Hematopoietic multipotent progenitor cell treated with erythropoietin and hydrocortisone succinate and interleukin-3 and kit ligand, for 17 days (in vitro differentiated cells): ENCODE results near the gene APEX2.
A peak's percentile ranks its signal among the peaks of the same experiment; 100 is the strongest.
"Not testable (repeated sequence)": the region's sequence is repeated elsewhere in the genome, so short reads cannot be mapped to it uniquely, and the experiment has no call there.

Experiments used
- DNase-seq: peaks from one replicate; pipeline ENCODE4 v3.0.0-alpha.2; 2015; ENCODE audit warnings: low spot score

APEX2 gene

DNA sequence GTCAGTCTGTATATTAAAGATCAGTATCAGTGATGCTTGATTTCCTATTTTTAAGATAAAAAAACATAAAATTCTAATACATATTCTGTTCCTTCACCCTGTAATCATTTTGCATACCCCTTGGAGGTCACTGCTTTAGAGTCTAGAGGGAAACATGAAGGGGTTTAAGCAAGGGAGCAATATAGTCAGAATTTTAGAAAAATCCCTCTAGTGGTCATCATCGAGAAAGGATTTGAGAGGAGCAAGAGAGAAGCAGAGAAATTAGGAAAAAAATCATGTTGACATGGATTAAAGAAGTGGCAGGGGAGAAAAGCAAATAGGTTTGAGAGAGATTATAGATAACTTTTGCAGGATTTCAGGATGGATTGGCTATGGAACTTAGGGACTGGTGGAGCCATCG lies 11.1 kb downstream of the APEX2 start:
- peak; percentile 43 for DNase-seq

DNA sequence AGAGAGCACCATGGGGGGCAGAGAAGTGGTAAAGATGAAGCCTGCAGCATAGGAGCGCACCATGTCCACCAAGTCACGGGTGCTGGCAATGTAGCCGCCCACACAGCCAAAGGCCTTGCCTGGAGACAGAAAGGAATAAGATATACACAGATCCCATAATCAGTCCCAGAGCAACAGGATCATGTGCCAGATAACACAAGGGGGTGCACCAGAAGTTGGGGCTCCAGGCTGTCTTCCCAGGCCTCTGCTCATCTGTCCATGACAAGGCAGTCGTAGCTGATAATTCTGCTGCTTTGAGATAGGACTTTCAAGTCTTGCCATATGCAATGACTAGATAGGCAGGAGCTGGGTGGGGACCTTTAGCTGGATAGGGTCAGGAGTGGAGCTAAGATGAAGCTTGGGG lies 14.7 kb downstream of the APEX2 start:
- DNase-seq: peak; percentile 91

DNA sequence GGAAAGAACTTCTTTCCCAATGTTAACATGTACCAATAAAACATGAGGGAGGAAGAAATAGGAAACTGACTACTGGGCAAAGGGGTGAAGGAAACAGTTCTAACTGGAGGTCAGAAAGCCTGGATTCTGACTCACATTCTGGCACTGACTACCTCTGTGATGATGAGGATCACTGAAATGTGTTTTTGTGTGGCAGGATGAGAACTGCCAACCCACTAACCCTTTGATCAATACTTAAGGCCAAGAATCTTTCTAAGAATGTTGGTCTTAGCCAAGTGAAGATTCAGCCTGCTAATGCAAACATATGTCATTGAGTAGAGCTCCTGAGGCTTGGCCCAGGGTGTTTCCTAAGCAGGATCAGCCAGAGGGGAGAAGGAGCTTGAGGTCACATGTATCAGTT lies 26.0 kb downstream of the APEX2 start:
- DNase-seq: peak; percentile 81

DNA sequence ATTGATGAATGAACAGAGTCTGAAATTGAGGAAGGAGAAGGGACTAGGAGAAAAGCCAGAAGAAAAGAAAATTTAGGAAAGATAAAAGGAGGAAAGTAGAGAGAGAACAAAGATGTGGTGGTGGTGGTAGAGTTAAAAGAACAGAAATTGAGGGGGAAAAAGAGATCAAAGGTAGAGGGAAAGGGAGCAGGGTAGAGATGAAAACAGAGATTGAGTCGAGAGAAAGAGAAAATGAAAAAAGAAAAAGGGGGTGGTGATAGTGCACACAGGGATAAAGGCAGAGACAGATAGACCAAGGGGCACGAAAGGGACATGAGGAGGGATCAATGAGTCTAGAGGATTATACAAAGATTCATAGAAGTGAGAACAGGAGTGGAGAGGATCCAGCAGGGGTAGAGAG lies 26.7 kb downstream of the APEX2 start:
- no peak for DNase-seq

DNA sequence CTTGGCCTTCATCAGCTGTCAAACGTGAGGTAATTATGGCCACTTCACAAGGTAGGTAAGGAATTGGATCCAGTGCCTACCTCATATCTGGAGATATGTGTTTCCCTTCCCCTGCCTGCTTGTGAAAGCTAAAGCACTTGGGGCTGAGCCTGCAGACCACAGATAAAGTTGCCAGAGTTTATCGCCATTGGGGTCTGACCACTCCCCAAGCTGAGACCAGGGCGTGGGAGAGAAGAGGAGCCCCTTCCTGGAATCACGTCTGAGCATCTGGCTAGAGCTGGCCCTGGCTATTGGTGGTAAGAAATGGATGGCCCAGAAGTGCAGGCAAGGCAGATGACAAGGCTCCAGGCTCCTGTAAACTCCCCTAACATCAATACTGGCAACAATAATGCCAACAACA lies 27.9 kb downstream of the APEX2 start:
- peak; percentile 86 for DNase-seq

DNA sequence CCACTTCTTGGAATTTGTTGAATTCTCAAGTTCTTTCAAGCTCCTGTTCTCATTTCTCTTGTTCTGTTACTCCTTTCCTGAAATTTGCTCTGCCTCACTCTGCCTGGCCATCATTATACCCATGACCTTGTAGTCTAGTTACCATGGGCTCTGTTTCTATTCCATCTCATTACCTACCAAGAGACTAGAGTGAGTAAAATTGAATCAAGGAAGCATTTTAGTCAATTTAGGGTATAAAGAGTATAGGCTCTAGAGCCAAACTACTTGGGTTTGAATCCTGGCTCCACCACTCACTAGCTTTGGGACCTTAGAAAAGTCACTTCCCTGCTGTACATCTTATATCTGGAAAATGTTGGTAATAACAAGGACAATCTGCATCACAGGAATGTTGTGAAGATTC lies 28.4 kb downstream of the APEX2 start:
- peak; percentile 73 for DNase-seq

DNA sequence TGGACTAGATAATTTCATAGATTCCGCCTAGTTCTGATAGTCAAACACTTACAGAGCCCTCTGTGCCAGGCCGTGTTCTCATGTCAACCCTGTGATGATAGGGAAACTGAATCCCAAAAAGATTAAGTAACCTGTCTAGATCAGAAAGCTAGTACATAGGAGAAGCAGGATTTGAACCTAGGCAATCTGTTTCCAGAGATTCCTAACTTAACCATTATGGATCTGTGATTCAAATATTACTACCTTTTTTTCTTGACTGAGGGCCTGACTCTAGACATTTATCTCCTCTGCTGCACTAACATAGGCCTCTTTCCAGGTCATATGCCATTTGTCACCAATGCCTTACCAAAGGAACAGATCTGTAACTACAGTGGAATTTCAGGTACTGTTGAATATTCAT lies 29.1 kb downstream of the APEX2 start:
- DNase-seq: peak; percentile 76

DNA sequence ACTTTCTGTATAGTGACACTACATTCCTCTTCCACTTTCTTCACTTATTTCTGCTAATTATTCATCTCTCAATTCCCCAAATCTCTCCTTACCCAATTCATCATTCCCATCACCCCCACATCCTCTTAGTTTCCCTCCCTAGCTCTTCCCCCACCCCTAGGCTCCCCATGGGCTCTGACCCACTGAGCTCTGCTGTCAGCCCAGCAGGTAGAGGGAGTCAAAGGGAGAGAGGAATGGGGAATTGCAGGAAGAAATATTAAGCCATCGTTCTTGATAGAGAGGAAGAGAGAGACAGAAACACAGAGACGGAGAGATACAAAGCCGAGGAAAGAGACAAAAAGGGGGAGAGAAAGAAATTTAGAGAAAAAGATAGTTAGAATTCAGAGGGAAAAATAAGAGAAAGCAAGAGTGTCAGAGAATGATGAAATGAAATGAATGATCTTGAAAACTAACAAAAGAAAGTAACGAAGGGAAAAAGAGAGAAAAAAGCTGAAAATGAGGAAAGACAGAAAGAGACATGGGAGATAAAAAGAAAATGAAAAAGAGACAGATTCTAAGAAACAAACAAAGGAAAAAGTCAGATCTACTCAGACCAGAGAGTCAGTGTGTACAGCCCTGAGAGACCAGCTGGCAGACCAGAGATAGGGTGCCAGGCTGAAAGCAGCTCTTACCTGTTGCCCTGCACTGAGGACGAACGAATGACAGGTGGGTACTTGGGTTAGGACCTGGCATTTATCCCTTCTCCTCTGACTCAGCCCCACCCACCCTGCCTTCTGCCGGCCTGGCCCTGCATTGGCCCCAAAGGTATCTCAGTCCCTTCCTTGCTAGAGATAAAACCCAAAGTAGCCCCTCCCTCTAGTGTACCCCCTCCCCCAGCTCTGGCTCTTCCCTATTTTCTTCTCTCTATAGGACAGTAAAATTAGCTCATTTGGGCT lies 30.4 kb downstream of the APEX2 start, which contains the start of gene ALAS2:
TSS of gene ALAS2 (minus strand) at position 707 of the 935 bp plus-strand sequence. CDS start 4,977 bp downstream, outside the sequence.
- peak; percentile 84 for DNase-seq

DNA sequence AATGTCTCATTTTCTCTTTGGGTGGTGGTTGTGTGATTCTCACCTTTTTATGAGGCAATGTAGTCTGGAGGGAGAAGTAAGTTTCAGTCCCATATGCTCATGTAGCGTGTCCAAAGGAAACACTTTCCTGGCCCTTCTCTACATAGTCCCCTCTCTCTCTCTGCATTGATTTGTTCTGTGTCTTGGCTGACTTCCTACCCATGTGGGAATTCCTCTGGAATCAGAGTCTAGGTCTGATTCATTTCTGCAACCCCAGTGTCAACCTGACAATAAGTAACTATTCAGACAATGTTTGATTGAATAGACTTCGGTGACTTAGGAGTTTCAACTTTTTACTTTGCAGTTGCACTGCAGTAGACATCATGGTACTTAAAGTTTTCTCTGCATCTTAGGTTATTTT lies 33.3 kb downstream of the APEX2 start:
- no peak for DNase-seq

DNA sequence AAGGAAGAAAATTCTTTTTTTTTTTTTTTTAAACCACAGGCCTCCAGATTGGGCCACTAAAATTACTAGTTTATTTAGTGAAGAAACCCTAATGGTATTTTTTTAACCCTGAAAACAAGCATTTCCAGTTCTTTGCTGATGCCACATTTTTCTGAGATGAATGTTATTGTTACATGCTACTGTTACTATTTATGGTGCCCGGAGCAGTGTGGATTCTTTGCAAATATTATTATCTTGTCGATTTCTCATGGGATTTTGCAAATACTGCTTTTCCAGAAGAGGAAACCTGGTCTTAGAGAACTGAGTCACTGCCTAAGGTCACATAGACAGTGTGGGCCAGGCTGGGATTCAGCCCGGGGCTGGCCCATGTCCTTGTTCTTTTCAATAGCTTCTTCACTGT lies 39.3 kb downstream of the APEX2 start:
- DNase-seq: no peak

DNA sequence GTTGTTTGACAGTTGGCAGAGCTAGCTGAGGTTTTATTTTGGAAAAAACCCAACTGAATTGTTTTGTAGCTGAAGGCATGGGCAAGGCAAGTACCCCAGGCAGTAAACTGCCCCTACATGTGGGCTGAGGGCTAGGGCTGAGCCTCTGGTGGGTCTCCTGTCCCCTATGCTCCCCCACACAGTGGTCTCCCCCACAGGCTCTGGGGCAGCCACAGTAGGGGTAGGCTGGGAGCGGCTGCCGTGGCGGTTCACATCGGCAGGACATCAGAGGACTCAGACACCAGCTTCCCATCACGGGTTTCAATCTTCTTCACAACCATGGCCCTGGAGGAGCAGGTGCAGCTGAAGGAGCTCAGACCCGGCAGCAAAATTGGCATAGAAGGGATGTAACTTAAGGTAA lies 41.4 kb downstream of the APEX2 start:
- DNase-seq: no peak

DNA sequence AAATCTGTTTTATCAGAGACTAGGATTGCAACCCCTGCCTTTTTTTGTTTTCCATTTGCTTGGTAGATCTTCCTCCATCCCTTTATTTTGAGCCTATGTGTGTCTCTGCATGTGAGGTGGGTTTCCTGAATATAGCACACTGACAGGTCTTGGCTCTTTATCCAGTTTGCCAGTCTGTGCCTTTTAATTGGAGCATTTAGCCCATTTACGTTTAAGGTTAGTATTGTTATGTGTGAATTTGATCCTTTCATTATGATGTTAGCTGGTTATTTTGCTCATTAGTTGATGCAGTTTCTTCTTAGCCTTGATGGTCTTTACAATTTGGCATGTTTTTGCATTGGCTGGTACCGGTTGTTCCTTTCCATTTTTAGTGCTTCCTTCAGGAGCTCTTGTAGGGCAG lies 50.4 kb downstream of the APEX2 start:
- not testable (repeated sequence) for DNase-seq

DNA sequence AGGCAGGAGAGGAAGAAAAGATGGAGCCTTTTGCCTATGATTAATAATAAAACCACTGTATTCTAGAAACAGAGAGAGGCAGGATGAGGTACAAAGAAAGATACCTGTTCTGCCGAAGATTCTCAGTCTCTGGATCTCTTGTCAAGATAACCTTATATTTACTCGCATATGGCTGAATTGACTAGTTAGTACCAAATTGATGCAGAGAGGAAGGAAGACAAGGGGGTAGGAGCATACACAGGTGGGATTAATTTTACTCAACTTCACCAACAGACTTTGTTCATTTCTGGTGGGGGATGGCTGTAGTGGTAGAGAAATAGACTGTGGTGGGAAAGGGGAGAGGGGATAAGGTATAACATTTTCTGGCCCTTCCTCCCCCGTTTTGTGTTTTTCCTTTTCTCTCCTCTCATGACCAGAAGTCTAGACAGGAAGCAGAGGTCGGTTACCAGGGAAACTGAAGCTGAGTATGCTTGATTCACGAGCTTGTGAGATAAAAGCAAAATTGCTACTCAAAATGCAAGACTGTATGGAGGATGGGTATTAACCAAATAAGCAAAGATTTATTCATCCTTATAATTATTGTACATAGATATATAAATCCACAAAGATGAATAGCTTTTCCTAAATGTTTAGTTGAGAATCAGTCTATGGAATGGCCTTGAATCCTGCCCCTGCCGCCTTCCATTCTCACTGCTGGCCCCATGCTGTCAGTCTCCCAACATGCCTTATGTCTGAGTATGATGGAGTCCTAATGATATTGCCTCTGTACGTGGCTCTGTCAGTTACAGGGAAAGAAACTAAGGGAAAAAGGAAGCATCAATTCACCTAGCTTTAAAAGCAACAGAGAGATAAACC lies 56.9 kb downstream of the APEX2 start:
- peak; percentile 73 for DNase-seq

DNA sequence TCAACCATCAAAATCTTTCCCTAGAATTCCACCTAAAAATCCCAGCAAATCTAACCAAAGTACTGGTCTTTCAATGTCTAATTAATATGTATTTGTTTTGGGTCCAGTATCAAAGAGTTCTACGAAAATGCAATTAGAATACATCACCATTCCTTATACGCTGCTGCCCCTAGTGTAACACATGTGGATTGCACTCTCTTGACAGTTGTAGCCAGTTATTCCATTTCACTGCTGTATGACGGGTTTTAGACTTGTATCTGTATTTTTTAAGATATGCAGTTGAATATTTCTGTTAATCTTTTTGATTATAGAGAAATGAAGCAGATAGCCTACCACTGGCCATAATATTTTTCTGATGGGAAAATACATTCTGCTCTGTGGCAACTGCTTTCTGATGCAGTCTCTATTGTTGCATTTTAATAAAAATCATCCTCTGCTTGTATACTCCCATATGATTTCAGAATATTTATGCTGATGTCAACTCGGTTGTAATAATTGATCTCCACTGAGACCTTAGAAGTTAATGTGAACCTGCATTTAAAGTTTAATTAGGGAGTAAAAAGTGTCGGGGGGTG lies 57.6 kb downstream of the APEX2 start:
- peak; percentile 83 for DNase-seq
